ENCODE measurements around the gene POLR3A.
"Not testable (repeated sequence)": the region's sequence is repeated elsewhere in the genome, so short reads cannot be mapped to it uniquely, and the experiment has no call there.

The POLR3A gene

DNA sequence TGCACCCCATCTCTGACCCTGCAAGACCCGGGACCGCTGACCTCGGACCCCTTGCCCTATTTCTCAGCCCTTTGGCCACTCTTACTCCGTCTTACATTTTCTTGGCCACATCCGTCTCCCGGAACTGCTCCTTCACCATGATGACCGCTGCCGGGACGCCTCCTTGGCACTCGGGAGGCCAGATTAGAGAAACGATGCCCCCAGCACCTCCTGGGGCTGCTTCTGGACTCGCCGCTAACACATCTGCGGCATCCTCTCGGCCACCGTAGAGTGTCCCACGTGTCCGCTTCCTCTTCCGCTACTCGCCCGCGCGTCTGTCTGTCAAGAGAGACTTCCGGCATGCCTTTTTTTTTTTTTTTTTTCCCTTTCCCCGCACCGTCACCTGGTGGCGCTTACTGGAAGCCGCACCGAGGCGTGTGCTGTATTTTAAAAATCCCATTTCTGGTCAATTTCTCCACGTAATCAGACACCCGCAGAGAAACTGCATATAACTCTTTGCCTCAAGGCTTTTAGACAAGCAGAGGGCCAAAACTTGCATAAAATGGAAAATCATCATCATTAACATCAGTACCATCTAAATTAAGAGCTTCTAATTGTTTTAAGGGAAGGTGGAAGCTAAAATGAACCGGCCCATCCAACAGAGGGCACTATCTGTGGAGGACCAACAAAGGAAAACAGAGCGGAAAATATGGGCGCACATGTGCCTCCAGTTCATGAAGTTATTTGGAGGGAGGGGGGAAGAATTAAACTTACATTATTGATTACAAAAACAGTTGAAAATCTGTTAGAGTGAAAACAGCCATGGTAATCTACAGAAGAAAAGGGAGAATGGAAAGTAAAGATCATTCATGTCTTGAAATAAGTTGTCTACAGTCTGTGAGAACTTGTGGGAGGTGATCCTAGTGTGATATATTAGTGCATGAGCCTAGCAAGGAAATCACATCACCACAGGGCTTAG, at the start of gene POLR3A:
TSS of gene POLR3A (minus strand) at position 247 of the 958 bp plus-strand sequence. CDS start at position 139, 108 bp downstream.
- DNase-seq (ENCODE audit: low read depth): peak; percentile 98
- TF ChIP-seq, protein P1, sequence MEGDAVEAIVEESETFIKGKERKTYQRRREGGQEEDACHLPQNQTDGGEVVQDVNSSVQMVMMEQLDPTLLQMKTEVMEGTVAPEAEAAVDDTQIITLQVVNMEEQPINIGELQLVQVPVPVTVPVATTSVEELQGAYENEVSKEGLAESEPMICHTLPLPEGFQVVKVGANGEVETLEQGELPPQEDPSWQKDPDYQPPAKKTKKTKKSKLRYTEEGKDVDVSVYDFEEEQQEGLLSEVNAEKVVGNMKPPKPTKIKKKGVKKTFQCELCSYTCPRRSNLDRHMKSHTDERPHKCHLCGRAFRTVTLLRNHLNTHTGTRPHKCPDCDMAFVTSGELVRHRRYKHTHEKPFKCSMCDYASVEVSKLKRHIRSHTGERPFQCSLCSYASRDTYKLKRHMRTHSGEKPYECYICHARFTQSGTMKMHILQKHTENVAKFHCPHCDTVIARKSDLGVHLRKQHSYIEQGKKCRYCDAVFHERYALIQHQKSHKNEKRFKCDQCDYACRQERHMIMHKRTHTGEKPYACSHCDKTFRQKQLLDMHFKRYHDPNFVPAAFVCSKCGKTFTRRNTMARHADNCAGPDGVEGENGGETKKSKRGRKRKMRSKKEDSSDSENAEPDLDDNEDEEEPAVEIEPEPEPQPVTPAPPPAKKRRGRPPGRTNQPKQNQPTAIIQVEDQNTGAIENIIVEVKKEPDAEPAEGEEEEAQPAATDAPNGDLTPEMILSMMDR (conservative IDR thresholded peaks at IDR 0.05; ENCODE audit: control insufficient read depth, insufficient read depth, low read depth, low read length): peak; percentile 47
- peak within 1 kb of the TSS; percentile 100 for H3K4me3 ChIP-seq (ENCODE audit: control insufficient read depth, low read depth, low read length)

DNA sequence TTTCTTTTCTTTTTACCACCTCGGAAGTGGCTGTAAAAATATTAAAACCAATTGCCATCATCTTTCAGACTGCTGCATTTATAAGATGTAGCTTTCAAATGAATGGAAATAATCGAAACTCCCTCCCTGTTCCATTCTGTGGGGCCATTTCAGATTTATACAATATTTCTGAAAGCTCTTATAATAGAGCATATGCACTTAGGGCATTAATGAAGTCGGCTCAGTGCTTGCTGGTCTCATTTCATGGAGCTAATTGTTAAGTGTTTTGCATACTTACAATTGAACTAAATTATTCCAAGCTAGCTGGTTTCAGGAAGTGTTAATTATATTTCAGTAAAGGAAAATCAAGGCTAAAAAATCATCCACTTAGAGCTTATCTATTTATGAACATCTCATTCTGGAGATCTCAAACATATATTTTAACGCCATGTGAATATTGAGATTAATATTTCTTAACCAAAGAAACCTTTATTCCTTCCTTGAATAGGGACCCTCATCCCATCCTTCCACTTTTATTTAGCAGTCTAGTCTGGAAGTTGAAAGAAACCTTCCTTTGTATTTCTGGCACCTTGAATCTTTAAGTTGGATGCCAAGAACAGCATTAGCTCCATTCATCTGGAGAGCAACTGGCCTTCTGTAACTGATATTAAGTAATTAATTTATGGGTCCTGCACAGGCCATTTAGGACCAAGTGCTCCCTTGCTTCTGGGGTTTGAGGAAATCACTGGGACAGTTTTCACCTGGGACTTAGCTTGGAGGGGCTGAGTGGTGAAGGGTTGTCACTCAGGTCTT, 49.4 kb upstream of the POLR3A start:
- no peak overlapping the region for H3K4me3 ChIP-seq (ENCODE audit: control insufficient read depth, low read depth, low read length)
- DNase-seq (ENCODE audit: low read depth): no peak
- TF ChIP-seq, protein P1 (conservative IDR thresholded peaks at IDR 0.05; ENCODE audit: control insufficient read depth, insufficient read depth, low read depth, low read length): no peak

DNA sequence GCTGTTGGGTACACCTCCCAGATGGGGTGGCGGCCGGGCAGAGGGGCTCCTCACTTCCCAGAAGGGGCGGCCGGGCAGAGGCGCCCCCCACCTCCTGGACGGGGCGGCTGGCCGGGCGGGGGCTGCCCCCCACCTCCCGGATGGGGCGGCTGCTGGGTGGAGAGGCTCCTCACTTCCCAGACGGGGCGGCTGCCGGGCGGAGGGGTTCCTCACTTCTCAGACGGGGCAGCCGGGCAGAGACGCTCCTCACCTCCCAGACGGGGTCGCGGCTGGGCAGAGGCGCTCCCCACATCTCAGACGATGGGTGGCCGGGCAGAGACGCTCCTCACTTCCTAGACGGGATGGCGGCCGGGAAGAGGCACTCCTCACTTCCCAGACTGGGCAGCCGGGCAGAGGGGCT, 46.5 kb upstream of the POLR3A start:
- not testable (repeated sequence) for H3K4me3 ChIP-seq (ENCODE audit: control insufficient read depth, low read depth, low read length); DNase-seq (ENCODE audit: low read depth)

DNA sequence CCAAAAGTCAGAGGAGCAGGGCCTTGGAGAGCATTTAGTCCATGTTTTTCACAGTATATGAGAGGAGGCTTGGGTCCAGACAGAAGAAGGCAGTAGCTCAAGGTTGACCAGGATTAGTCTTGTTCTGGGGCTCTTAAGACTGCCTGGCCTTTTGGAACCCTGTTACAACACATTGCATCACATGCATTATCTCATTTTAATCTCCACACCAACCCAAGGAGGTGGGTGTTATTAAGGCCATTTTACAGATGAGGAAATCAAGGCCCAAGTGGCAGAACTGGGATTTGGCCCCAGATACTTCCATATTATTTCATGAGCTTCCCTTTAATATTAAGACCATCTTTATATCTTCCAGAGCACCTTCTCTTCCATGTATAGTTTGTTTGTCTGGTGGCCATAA, 43.2 kb upstream of the POLR3A start:
- TF ChIP-seq, protein P1 (conservative IDR thresholded peaks at IDR 0.05; ENCODE audit: control insufficient read depth, insufficient read depth, low read depth, low read length): no peak
- no peak overlapping the region for H3K4me3 ChIP-seq (ENCODE audit: control insufficient read depth, low read depth, low read length)

DNA sequence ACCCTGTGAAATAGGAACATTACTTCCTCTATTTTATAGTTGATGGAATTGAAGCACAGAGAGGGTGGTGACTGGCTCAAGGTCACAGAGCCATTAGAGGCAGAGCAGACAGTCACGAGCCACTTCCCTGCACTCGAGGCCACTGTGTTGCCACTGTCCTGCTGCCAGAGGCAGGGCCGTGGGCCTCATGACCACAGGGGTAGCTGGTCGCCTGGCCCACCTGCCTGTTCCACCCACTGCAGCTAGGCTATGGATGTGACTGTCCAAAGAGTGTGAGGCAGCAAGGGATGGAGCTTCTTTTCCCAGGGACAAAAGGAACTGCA, 42.5 kb upstream of the POLR3A start:
- TF ChIP-seq, protein P1 (conservative IDR thresholded peaks at IDR 0.05; ENCODE audit: control insufficient read depth, insufficient read depth, low read depth, low read length): no peak
- DNase-seq (ENCODE audit: low read depth): no peak
- H3K4me3 ChIP-seq (ENCODE audit: control insufficient read depth, low read depth, low read length): no peak overlapping the region

More for the DNA sequence above, 43.2 kb upstream of the POLR3A start:
- DNase-seq (ENCODE audit: low read depth): no peak

DNA sequence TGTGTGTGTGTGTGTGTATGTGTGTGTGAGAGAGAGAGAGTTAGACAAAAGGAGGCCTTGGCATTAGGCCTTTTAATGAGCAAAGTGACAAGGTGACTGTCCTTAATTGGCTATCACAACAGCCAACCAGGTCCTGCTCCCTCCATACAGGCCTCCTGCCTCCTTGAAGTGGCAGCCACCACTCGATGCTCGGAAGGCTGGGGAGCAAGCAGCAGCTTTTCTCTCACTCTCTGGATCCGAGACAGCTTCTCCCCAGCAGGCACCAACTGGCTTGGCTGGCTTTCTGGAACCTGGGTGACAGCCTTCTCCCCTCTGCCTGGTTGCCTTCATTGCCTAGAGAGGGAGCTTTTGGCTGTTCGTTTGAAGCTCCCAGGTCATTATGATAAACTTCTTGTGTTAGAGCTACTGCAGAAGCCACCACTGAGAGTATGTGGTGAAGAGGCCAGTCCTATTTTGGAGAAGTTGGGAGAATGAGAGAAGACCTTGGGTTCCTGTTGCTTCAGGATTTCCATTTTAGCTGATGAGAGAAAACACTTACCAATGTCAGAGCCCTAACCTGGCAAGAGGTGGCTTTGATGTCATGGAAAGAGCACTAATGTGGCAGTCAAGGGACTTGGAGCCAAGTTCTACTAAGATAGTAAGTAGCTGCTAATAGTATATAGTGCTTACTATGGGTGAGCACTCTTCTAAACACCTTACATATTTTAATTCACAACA, 42.0 kb upstream of the POLR3A start:
- no peak overlapping the region for H3K4me3 ChIP-seq (ENCODE audit: control insufficient read depth, low read depth, low read length)
- TF ChIP-seq, protein P1 (conservative IDR thresholded peaks at IDR 0.05; ENCODE audit: control insufficient read depth, insufficient read depth, low read depth, low read length): no peak
- no peak for DNase-seq (ENCODE audit: low read depth)

All from fibroblast of mammary gland (primary cell).